GM12865 (cell line): ENCODE data around the gene MDH1.
"Not testable (repeated sequence)": the region's sequence is repeated elsewhere in the genome, so short reads cannot be mapped to it uniquely, and the experiment has no call there.

Source experiments
- DNase-seq: peaks from one replicate; pipeline ENCODE4 v3.0.0; 2010; ENCODE audit warnings: low read depth
- H3K4me3 ChIP-seq: 2 replicates; pipeline ENCODE4 v1.5.1; 2011; ENCODE audit warnings: mild to moderate bottlenecking, low read depth, low read length, control low read depth
- CTCF ChIP-seq: IDR thresholded peaks from 2 replicates; pipeline ENCODE4 v1.5.1; 2011; ENCODE audit warnings: low read length, control low read depth, low read depth, inconsistent platforms; ENCODE audit not compliant: insufficient read depth; ENCODE audit errors: missing control alignments

MDH1 gene

GRCh38 chr2:63600881-63601460, 12.2 kb downstream of the MDH1 start:
- no peak for DNase-seq
- no peak overlapping the region for H3K4me3 ChIP-seq
- no peak for TF ChIP-seq CTCF

GRCh38 chr2:63604666-63605065, 15.9 kb downstream of the MDH1 start:
- TF ChIP-seq CTCF, result no peak
- no peak overlapping the region for H3K4me3 ChIP-seq
- no peak for DNase-seq

- not testable (repeated sequence) for DNase-seq
Measured at GRCh38 chr2:63608865-63609264, 20.1 kb downstream of the MDH1 start.

GRCh38 chr2:63610525-63610924, 21.8 kb downstream of the MDH1 start:
- H3K4me3 ChIP-seq, result no peak overlapping the region
- TF ChIP-seq CTCF, result no peak
- no peak for DNase-seq

More at GRCh38 chr2:63608865-63609264, 20.1 kb downstream of the MDH1 start:
- H3K4me3 ChIP-seq, result not testable (repeated sequence)

- no peak for DNase-seq
- no peak for TF ChIP-seq CTCF
- no peak overlapping the region for H3K4me3 ChIP-seq
Measured at GRCh38 chr2:63613391-63613901, 24.7 kb downstream of the MDH1 start.

GRCh38 chr2:63614448-63614968, 25.7 kb downstream of the MDH1 start:
- TF ChIP-seq CTCF, result no peak
- DNase-seq, result no peak
- H3K4me3 ChIP-seq, result no peak overlapping the region

GRCh38 chr2:63614983-63615945, 26.5 kb downstream of the MDH1 start:
- TF ChIP-seq CTCF, result no peak
- H3K4me3 ChIP-seq, result no peak overlapping the region

More at GRCh38 chr2:63614983-63615945, 26.5 kb downstream of the MDH1 start:
- no peak for DNase-seq
